Measurements from ENCODE around the gene KCNJ9. TPM values are rescaled to one million over a fixed set of nuclear protein-coding genes. Genes with fewer than 3 reads are reported as not detected.

KCNJ9 gene
- total RNA-seq, 1 donor, result not detected

DNA sequence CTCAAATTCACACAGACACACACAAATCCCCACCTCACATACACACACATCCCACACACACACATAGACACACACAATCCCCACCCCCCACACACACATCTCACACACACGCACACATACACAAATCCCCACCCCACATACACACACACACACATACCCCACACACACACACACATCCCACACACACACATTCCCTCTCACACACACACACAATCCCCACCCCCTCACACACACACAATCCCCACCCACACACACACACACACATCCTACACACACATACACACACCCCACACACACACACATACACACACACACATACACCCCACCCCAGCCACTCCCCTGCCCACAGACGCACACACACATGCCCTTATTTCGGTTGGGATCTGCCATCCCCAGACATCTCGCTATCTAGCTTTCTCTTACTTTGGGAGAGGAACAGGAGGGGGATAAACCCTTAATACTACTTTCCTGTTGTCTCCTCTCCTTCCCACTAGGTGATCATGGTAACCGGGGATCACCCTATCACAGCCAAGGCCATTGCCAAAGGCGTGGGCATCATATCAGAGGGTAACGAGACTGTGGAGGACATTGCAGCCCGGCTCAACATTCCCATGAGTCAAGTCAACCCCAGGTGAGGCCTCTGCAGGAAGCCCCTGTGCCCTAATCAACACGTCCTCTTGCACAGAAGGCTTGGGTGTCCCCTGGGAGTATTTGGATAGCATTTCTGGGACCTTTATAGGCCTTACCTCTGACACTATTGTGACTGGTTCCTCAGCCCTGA is 52.8 kb downstream of the KCNJ9 start:
- Histone ChIP-seq H3K27me3 (ENCODE audit: insufficient read depth, low read length) (peaks cover 20% of the 10 kb centered on the region), H3K79me2 (ENCODE audit: insufficient read depth, low read length) (no peaks in the 10 kb centered on the region), H3K4me2 (ENCODE audit: insufficient read depth, low read length) (no peak overlapping the region), H3K36me3 (ENCODE audit: insufficient read depth, low read length) (no peaks in the 10 kb centered on the region), H3K4me1 (ENCODE audit: insufficient read depth, low read length) (peaks cover 1% of the 10 kb centered on the region), H3K9me3 (ENCODE audit: low read depth, low read length) (no peaks in the 10 kb centered on the region), H3K4me3 (ENCODE audit: insufficient read depth, low read length) (no peak overlapping the region), H4K20me1 (ENCODE audit: insufficient read depth, low read length) (no peaks in the 10 kb centered on the region), H2AFZ (ENCODE audit: low read length) (no peak overlapping the region), H3K27ac (ENCODE audit: low read depth, low read length) (no peak overlapping the region)
- TF ChIP-seq, protein P1, sequence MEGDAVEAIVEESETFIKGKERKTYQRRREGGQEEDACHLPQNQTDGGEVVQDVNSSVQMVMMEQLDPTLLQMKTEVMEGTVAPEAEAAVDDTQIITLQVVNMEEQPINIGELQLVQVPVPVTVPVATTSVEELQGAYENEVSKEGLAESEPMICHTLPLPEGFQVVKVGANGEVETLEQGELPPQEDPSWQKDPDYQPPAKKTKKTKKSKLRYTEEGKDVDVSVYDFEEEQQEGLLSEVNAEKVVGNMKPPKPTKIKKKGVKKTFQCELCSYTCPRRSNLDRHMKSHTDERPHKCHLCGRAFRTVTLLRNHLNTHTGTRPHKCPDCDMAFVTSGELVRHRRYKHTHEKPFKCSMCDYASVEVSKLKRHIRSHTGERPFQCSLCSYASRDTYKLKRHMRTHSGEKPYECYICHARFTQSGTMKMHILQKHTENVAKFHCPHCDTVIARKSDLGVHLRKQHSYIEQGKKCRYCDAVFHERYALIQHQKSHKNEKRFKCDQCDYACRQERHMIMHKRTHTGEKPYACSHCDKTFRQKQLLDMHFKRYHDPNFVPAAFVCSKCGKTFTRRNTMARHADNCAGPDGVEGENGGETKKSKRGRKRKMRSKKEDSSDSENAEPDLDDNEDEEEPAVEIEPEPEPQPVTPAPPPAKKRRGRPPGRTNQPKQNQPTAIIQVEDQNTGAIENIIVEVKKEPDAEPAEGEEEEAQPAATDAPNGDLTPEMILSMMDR (IDR thresholded peaks at IDR 0.05; ENCODE audit: extremely low read depth, low read depth, low read length), result no peak
- no peak for DNase-seq (ENCODE audit: insufficient read length, low spot score, missing footprints)

DNA sequence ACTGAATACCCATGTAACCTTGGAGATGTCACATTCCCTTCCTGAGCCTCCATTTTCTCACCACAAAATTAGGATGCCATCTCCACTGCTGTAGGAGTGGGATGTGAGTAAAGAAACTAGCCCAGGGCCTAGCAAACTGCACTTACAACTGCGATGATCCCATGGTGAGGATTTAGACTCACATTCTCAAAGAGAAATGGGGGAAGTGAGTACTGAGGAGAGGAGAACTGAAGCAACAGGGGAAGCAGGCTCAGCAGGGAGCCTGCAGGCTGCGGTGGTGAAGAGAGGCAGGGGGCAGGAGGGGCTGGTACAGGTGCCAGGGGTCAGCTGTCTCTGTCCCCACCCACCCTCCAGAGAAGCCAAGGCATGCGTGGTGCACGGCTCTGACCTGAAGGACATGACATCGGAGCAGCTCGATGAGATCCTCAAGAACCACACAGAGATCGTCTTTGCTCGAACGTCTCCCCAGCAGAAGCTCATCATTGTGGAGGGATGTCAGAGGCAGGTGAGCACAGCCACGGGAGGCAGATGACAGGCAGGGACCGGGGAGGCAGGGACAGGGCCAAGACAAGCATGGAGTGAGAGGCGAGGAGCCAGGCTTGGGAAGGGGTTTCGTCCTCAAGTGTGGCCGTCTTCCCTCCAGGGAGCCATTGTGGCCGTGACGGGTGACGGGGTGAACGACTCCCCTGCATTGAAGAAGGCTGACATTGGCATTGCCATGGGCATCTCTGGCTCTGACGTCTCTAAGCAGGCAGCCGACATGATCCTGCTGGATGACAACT is 53.6 kb downstream of the KCNJ9 start:
- H2AFZ ChIP-seq (ENCODE audit: low read length), result no peak overlapping the region
- no peaks in the 10 kb centered on the region for H3K4me1 ChIP-seq (ENCODE audit: insufficient read depth, low read length)
- no peaks in the 10 kb centered on the region for H3K79me2 ChIP-seq (ENCODE audit: insufficient read depth, low read length)
- H4K20me1 ChIP-seq (ENCODE audit: insufficient read depth, low read length), result no peaks in the 10 kb centered on the region
- TF ChIP-seq, protein P1 (IDR thresholded peaks at IDR 0.05; ENCODE audit: extremely low read depth, low read depth, low read length), result no peak
- H3K36me3 ChIP-seq (ENCODE audit: insufficient read depth, low read length), result no peaks in the 10 kb centered on the region
- H3K27me3 ChIP-seq (ENCODE audit: insufficient read depth, low read length), result peaks cover 23% of the 10 kb centered on the region
- H3K9me3 ChIP-seq (ENCODE audit: low read depth, low read length), result no peaks in the 10 kb centered on the region
- H3K4me2 ChIP-seq (ENCODE audit: insufficient read depth, low read length), result no peak overlapping the region
- DNase-seq (ENCODE audit: insufficient read length, low spot score, missing footprints), result no peak
- no peak overlapping the region for H3K4me3 ChIP-seq (ENCODE audit: insufficient read depth, low read length)
- H3K27ac ChIP-seq (ENCODE audit: low read depth, low read length), result no peak overlapping the region

DNA sequence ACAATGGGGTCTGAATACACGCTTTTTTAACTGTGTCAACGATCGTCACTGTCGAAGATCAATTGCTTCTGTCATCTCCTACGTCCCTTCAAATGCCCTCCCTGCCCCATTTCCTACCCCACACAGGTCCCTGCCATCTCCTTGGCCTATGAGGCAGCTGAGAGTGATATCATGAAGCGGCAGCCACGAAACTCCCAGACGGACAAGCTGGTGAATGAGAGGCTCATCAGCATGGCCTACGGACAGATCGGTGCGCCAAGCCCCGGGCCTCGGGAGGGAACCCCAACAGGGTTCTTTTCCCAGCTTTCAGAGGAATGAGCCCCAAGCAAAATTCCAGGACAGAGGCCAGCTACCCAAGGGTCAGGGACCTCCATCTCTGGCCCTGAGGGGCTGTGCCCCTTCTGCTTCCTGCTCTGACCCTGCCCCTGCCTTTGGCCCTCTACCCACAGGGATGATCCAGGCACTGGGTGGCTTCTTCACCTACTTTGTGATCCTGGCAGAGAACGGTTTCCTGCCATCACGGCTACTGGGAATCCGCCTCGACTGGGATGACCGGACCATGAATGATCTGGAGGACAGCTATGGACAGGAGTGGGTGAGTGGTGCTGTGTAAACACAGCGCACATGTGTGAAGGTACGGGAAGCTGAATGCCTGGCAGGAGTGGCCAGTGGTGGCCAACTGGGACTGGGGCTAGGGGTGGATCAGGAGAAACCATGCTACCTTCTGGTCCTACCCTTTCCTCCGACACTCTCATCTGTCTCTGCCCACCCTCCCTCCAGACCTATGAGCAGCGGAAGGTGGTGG is 55.0 kb downstream of the KCNJ9 start:
- no peak overlapping the region for H3K27ac ChIP-seq (ENCODE audit: low read depth, low read length)
- DNase-seq (ENCODE audit: insufficient read length, low spot score, missing footprints), result no peak
- H2AFZ ChIP-seq (ENCODE audit: low read length), result no peak overlapping the region
- peaks cover 22% of the 10 kb centered on the region for H3K27me3 ChIP-seq (ENCODE audit: insufficient read depth, low read length)
- H3K9me3 ChIP-seq (ENCODE audit: low read depth, low read length), result no peaks in the 10 kb centered on the region
- H3K4me2 ChIP-seq (ENCODE audit: insufficient read depth, low read length), result no peak overlapping the region
- no peaks in the 10 kb centered on the region for H4K20me1 ChIP-seq (ENCODE audit: insufficient read depth, low read length)
- H3K79me2 ChIP-seq (ENCODE audit: insufficient read depth, low read length), result no peaks in the 10 kb centered on the region
- no peaks in the 10 kb centered on the region for H3K4me1 ChIP-seq (ENCODE audit: insufficient read depth, low read length)
- H3K36me3 ChIP-seq (ENCODE audit: insufficient read depth, low read length), result no peaks in the 10 kb centered on the region
- TF ChIP-seq, protein P1 (IDR thresholded peaks at IDR 0.05; ENCODE audit: extremely low read depth, low read depth, low read length), result no peak
- H3K4me3 ChIP-seq (ENCODE audit: insufficient read depth, low read length), result no peak overlapping the region

All from osteoblast (primary cell).